NCI-H1930 (cell line): ENCODE data around the gene IRS2.
"Not testable (repeated sequence)": the region's sequence is repeated elsewhere in the genome, so short reads cannot be mapped to it uniquely, and the experiment has no call there.

Source experiments
- DNase-seq, 2 experiments: peaks; one replicate each; lab custom pipeline; 2025; lab: John Stamatoyannopoulos, UW

Gene IRS2

GRCh38 chr13:109733550-109733949 lies 52.8 kb downstream of the IRS2 start:
- no peak for DNase-seq

DNA sequence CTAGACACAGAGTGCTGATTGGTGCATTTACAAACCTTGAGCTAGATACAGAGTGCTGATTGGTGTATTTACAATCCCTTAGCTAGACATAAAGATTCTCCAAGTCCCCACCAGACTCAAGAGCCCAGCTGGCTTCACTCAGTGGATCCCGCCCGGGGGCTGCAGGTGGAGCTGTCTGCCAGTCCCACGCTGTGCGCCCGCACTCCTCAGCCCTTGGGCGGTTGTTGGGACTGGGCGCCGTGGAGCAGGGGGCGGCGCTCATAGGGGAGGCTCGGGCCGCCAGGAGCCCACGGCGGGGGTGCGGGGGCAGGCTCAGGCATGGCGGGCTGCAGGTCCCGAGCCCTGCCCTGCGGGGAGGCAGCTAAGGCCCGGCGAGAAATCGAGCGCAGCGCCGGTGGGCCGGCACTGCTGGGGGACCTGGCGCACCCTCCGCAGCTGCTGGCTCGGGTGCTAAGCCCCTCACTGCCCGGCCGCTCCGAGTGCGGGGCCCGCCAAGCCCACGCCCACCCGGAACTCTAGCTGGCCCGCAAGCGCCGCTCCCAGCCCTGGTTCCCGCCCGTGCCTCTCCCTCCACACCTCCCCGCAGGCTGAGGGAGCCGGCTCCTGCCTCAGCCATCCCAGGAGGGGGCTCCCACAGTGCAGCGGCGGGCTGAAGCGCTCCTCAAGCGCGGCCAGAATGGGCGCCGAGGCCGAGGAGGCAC lies 53.8 kb downstream of the IRS2 start:
- DNase-seq, result not testable (repeated sequence)

DNA sequence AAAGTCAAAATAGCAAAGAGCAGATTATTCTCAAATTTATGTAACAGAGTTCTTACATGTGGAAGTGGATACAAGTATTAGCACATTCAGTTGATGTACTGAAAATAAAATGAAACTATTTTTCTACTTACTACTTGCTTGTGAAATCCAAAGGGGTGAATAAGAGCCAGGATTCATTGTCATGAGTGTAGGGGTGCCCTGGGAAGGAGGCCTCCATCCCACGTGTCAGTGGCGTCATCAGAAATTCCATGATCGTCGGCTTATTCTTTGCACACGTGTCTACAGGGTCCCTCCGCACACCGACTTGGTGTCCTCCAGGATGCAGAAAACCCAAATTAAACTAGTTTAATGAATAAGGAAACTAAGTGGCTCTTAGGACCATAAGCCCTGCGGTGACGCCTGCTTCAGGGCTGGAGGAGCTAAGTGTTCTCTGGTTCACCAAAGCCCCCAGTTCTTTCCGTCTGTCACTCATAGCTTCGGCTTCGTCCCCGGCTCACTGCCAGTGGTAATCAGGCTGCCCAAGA lies 55.5 kb downstream of the IRS2 start:
- DNase-seq, result no peak

DNA sequence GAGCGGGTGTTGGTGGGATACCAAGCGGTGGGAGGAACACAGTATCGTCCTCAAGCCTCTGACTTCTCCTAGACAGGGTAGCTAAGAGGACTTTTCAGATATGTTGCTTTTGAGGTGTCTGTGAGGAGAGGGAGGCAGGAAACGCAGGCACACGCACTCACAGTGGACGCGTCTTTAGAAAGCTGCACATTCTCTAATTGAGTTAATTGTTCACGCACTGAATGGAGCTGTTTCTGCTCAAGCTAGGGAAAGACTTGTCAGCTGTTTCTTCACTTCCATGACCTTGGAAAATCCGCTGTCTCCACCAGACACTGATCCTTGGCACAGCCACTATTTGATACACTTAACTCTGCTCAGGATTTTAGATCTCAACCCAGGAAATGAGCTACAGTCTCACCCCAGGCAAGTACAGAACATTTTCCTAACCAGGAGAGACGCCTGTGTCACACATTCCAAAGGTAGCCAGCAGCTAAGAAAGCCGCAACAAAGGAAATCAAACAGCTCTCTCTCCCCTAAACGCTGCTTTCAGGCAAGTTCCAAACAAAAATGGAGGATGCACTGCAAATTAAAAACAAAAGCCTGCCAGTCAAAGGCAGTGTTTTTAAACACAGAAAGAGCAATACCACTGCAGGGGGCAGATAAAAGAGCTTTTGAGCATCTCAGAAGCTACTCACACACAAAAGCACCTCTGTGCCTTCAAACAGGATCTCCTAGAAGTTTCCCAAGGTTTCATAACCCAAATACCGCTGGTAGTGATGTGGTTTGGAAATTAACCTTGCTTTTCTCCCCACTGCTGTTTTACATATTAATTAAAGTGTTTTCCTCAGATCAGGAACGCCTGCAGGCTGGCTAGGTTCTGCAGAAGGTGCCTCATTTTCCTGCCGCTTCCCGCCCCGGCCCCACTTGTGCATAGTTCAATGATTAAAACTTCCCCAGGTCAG lies 57.3 kb downstream of the IRS2 start:
- no peak for DNase-seq

DNA sequence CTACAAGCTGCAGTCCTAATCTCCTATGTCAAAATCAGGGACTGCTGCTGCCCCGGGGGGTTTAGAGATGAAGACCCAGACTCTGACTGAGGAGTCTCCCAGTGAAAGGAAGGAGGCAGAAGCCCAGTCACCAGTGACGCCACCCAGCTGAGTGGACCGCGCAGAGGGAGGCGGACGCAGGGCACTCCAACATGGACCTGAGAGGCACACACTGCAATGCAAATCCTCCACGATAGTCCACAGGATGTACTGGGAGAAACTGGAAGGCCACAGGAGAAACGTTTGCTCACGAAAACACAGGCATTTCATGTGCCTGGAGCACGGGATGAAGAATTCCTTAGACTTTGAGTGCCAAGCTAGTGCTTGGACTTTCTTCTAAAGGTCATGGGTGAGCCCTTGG lies 58.3 kb downstream of the IRS2 start:
- no peak for DNase-seq

DNA sequence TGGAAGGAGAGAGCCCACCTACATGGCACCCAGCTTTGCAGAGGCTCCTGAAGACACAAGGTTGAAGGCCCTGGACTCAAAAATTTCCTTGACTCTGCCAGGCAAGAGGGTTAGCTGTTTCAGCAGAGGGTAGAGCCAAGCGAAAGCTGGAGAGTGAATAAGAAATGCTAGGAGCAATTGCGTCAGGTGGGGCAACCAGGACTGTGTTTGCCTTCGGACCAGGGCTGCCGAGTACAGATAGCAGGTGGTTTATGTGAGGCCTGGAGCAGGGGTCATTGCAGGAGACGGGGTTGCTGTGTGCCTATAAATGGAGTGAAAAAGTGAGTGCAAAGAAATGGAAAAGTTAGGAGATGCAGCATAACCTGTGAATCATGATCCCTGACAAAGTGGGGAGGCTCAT lies 59.1 kb downstream of the IRS2 start:
- DNase-seq, result no peak

- no peak for DNase-seq
These were observed 60.3 kb downstream of the IRS2 start for GRCh38 chr13:109725995-109726637.

DNA sequence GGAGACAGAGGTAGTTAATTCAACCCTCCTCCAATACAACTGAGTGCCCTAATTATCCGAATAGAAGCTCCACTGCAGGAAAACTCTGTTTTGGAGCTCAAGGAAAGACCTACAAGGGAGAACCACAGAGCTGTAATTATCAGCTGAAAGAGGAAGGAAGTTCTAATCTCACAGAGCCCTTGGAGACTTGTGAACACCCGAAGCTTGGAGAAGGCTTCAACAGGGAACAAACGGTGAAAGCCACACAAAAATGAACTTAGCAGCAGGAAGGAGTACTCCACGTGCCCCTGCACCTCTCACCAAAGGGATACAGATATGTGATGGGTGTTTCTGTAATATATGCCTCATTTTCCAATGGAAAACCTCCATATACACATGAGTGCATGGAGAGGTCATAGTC lies 61.1 kb downstream of the IRS2 start:
- DNase-seq, result no peak

- DNase-seq, result no peak
These were observed 61.8 kb downstream of the IRS2 start for GRCh38 chr13:109724603-109725002.

DNA sequence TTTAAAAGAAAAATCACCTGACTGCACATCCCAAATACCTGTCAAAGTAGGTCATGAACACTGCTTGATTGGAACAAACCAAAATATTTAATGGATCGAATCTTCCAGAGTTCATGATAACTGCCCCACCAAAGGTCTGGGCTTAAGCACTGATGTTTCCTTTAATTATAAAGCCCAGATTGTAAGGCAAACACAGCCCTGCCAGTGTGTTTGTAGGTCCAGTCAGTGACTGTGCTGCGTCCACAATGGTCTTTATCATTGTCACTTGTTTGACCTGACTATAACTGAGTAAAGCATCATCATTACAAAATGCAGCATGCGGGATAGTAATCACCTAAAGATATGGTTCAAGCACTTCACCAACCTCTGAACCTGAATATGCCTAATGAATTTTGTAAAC lies 63.3 kb downstream of the IRS2 start:
- DNase-seq, result no peak

- DNase-seq, result no peak
These were observed 64.3 kb downstream of the IRS2 start for GRCh38 chr13:109722068-109722467.

DNA sequence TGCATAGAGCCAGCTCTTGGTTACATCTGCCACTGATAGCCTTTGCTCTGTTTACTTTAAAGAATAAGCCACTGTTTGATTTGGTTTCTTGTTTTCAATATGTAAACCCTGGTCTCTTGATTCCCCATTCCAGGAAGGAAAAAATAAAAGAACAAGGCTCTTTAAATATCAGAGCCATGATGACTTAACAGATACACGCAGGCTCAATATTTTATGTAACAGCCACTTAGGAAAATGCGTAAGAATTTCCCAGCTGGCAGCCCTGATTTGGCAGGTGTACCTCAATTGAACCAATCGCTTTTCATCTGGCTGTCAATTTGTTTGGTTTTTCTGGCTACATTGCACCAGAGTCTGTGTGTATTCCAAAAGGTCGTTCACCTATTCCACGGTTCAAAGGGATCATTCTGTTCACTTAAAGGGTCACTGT lies 65.6 kb downstream of the IRS2 start:
- DNase-seq, result peak; percentile 71 to 83

DNA sequence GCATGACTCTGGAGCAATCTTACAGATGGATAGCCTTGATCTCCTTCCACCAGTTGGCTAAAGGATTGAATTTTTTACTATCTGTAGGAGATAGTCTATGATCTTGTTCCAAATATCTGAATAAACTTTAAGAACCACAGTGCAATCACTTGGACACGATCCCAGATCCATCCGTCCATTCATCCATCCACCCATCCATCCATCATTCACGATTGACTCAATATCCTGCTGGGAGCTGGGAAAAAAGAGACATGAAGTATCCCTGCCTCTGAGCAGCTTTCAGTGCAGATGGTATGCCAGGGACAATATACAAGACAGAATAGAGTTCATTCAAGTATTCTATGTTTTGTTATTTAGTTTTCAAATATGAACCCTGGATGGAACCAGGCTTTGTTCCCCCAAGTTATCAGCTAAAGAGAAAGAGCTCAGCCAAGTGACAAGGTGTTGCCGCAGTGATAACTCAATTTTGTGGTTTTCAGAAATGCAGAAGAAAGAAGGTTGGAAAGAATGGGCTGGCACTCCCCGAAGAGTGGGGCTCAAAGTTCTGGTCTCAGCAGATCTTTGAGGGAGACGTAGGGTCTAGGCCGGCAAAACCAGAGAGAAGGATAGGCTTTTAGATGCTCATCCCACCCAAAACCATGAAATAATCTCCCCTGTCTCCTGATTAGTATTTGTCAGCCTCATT lies 66.3 kb downstream of the IRS2 start:
- peak; percentile 64 to 68 for DNase-seq

DNA sequence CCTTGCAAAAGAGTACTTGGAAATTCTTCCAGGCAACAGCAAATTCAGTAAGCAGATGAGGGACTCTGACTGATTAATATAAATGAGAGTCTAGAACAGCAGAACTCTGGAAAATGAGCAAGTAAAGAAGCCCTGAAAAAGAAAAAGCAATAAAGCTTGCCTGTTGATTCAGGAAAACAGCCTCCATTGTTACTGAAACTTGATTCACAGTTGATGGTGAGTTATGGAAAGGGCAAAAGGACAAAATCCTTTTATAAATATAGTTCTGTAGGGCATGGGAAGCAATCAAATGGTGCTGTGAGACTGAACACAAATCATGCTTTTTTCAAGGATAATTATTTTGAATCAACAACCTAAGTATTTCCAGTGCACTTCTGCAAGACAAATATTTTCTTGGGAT lies 67.7 kb downstream of the IRS2 start:
- DNase-seq, result peak in 1 of 2 experiments; percentile 83

GRCh38 chr13:109717686-109718085 lies 68.7 kb downstream of the IRS2 start:
- DNase-seq, result no peak

GRCh38 chr13:109715902-109716301 lies 70.5 kb downstream of the IRS2 start:
- no peak for DNase-seq

DNA sequence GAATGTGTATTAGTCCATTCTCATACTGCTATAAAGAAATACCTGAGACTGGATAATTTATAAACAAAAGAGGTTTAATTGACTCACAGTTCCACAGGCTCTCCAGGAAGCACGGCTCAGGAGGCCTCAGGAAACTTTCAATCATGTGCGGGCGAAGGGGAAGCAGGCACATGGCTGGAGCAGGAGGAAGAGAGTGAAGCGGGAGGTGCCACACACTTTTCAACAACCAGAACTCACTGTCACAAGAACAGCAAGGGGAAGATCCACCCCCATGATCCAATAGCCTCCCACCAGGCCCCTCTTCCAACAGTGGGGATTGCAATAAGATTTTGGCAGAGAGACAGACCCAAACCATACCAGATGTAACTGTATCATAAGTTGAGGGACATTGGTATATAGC lies 72.7 kb downstream of the IRS2 start:
- no peak for DNase-seq

DNA sequence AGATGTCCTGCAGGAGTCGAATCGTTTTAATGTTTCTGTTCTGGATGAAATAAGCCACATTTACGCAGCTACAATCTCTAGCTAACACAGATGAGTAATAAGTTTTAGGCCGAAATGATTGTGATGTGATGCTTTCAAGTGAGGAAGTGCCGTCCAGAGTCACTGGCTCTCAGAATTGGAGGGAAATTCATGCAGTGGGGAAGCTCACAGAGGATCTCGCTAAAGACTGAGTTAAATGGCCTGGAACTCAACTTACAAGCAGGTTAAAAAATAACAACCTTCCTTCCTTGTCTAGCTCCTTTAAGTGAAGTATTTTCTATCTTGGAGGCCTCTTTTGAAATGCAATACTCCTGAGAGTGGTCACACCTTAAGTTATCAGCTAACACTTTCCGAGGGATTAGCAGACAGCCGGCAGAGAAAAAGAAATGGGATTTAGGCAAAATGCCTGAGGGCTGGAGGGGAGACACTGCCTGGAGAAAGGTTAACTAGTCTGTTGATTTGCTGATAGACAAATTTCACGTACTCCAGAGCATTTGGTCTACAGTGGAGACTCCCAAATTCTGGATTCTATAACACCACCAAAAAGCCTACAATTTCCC lies 74.2 kb downstream of the IRS2 start:
- no peak for DNase-seq

DNA sequence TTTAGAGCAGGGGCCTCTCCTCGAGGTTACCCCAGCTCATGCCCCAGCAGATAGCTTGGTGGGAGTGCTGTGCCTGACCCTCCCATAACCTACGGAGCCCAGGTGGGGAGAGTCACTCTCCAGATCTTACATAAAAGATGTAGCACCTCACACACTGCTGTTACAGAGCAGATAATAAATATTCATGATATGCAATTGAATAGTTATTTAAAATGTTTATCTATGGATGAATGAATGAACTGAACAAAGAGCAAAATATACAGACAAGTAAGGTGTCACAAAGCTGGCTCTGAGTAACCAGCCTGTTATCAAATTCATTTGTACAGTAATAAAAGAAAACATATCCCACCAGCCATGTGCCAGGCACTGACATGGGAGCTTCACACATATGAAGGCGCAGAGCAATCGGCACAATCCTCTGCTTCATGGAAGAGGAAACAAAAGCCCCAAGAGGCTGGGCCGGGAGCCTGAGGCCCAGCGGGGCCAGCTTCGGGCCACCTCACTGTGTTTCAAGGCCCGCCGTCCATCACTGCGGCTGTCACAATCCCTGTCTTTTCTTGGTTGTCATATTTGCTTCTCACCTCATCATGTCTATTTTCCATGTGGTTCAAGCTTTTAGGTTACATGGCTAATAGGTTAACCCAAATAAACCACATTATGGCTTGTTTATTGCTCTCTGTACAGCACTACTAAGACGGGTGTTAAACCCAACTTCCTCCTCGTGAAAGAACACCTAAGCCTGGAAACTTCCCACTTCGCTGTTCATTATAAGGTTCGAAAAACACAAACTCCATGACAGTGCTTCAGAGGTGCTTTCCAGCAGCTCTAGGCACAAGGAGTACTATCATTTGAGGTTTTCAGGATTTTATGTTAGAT lies 78.4 kb downstream of the IRS2 start:
- no peak for DNase-seq

- peak; percentile 88 to 99 for DNase-seq
These were observed 79.2 kb downstream of the IRS2 start for GRCh38 chr13:109707044-109707741.
